Measurements from ENCODE around the gene SORD. TPM values are rescaled to one million over a fixed set of nuclear protein-coding genes. Genes with fewer than 3 reads are reported as not detected.
"Not testable (repeated sequence)": the region's sequence is repeated elsewhere in the genome, so short reads cannot be mapped to it uniquely, and the experiment has no call there.

SORD gene
- total RNA-seq, 1 donor from 2014 or later, result 15.5 TPM

GRCh38 chr15:44999105-44999504 is 23.9 kb upstream of the SORD start:
- no peaks in the 10 kb centered on the region for H3K27me3 Mint-ChIP-seq
- ChIA-PET CTCF (no interaction called here), POLR2A (no interaction called here)
- ATAC-seq (ENCODE audit: low read depth) (no peak), DNase-seq (no peak)
- no peak for TF ChIP-seq CTCF (IDR thresholded peaks at IDR 0.05)
- no peaks in the 10 kb centered on the region for H3K9me3 Mint-ChIP-seq
- no peaks in the 10 kb centered on the region for H3K36me3 Mint-ChIP-seq (ENCODE audit: low read depth)
- peaks cover 3% of the 10 kb centered on the region for H3K4me1 Mint-ChIP-seq
- H3K4me3 Mint-ChIP-seq, result no peak overlapping the region
- intact Hi-C loops (cut with micrococcal nuclease), result no loop called here
- H3K27ac Mint-ChIP-seq, result no peak overlapping the region

- ATAC-seq (ENCODE audit: low read depth); H3K27me3 Mint-ChIP-seq; CTCF ChIA-PET; H3K27ac Mint-ChIP-seq; intact Hi-C loops (cut with micrococcal nuclease); POLR2A ChIA-PET; H3K9me3 Mint-ChIP-seq; H3K4me1 Mint-ChIP-seq; H3K4me3 Mint-ChIP-seq; DNase-seq; H3K36me3 Mint-ChIP-seq (ENCODE audit: low read depth): not testable (repeated sequence)
Measured at GRCh38 chr15:45001180-45001579, 21.8 kb upstream of the SORD start.

- ATAC-seq (ENCODE audit: low read depth); POLR2A ChIA-PET; H3K9me3 Mint-ChIP-seq; intact Hi-C loops (cut with micrococcal nuclease); H3K27ac Mint-ChIP-seq; H3K4me3 Mint-ChIP-seq; H3K27me3 Mint-ChIP-seq; CTCF ChIA-PET; H3K36me3 Mint-ChIP-seq (ENCODE audit: low read depth); DNase-seq; H3K4me1 Mint-ChIP-seq: not testable (repeated sequence)
Measured at GRCh38 chr15:45003731-45004410, 19.1 kb upstream of the SORD start.

GRCh38 chr15:45004590-45005175 is 18.3 kb upstream of the SORD start:
- intact Hi-C loops (cut with micrococcal nuclease); H3K4me1 Mint-ChIP-seq; H3K4me3 Mint-ChIP-seq; CTCF ChIA-PET; POLR2A ChIA-PET; H3K27me3 Mint-ChIP-seq; H3K36me3 Mint-ChIP-seq (ENCODE audit: low read depth); ATAC-seq (ENCODE audit: low read depth); DNase-seq; H3K27ac Mint-ChIP-seq; H3K9me3 Mint-ChIP-seq: not testable (repeated sequence)

GRCh38 chr15:45009046-45009445 is 13.9 kb upstream of the SORD start:
- intact Hi-C loops (cut with micrococcal nuclease), result no loop called here
- peaks cover 11% of the 10 kb centered on the region for H3K27me3 Mint-ChIP-seq
- no peak overlapping the region for H3K4me3 Mint-ChIP-seq
- no peak for TF ChIP-seq CTCF (IDR thresholded peaks at IDR 0.05)
- peaks cover 6% of the 10 kb centered on the region for H3K9me3 Mint-ChIP-seq
- no peaks in the 10 kb centered on the region for H3K36me3 Mint-ChIP-seq (ENCODE audit: low read depth)
- ChIA-PET POLR2A (no interaction called here), CTCF (no interaction called here)
- H3K27ac Mint-ChIP-seq, result no peak overlapping the region
- H3K4me1 Mint-ChIP-seq, result no peaks in the 10 kb centered on the region
- no peak for DNase-seq
- ATAC-seq (ENCODE audit: low read depth), result no peak

GRCh38 chr15:45015114-45015513 is 7.9 kb upstream of the SORD start:
- not testable (repeated sequence) for H3K9me3 Mint-ChIP-seq, H3K4me3 Mint-ChIP-seq
- H3K27me3 Mint-ChIP-seq, result peaks cover 29% of the 10 kb centered on the region

GRCh38 chr15:45020222-45020900 is 2.6 kb upstream of the SORD start:
- H3K4me3 Mint-ChIP-seq; ATAC-seq (ENCODE audit: low read depth); DNase-seq; POLR2A ChIA-PET; H3K36me3 Mint-ChIP-seq (ENCODE audit: low read depth); H3K27ac Mint-ChIP-seq; H3K9me3 Mint-ChIP-seq: not testable (repeated sequence)
- H3K27me3 Mint-ChIP-seq, result peaks cover 22% of the 10 kb centered on the region
- intact Hi-C loops (cut with micrococcal nuclease), result loop anchor here (5.0 to 10.0 kb wide), 3 partner anchors 374 to 593 kb away; partner anchors contain the start of gene CTDSPL2
- H3K4me1 Mint-ChIP-seq, result peaks cover 19% of the 10 kb centered on the region
- CTCF ChIA-PET, result interaction anchor here (1.5 kb wide), 2 partner anchors 15 to 98 kb away, joined by 3 read pairs; no protein-coding TSS in a partner anchor

More at GRCh38 chr15:45015114-45015513, 7.9 kb upstream of the SORD start:
- H3K4me1 Mint-ChIP-seq; H3K27ac Mint-ChIP-seq; H3K36me3 Mint-ChIP-seq (ENCODE audit: low read depth); DNase-seq; intact Hi-C loops (cut with micrococcal nuclease); POLR2A ChIA-PET; ATAC-seq (ENCODE audit: low read depth): not testable (repeated sequence)
- CTCF ChIA-PET, result interaction anchor here (0.7 kb wide), 1 partner anchor 110 kb away, joined by 5 read pairs; no protein-coding TSS in a partner anchor

- Mint-ChIP-seq H3K27me3 (peaks cover 22% of the 10 kb centered on the region), H3K4me1 (peaks cover 24% of the 10 kb centered on the region)
- H3K9me3 Mint-ChIP-seq; H3K4me3 Mint-ChIP-seq; DNase-seq; H3K36me3 Mint-ChIP-seq (ENCODE audit: low read depth); ATAC-seq (ENCODE audit: low read depth); H3K27ac Mint-ChIP-seq; POLR2A ChIA-PET: not testable (repeated sequence)
- CTCF ChIA-PET, result interaction anchor here (1.5 kb wide), 2 partner anchors 14 to 97 kb away, joined by 3 read pairs; no protein-coding TSS in a partner anchor
- intact Hi-C loops (cut with micrococcal nuclease), result loop anchor here (5.0 to 10.0 kb wide), 3 partner anchors 374 to 594 kb away; partner anchors contain the start of gene CTDSPL2
Measured at GRCh38 chr15:45020901-45021259, 2.1 kb upstream of the SORD start.

All from activated B cell treated with CpG ODN at 0.5 μM for 24 hours (primary cell).